Trophoblast cell (in vitro differentiated cells and primary cell): ENCODE measurements around the gene IFNL1.

Source experiments
- DNase-seq, 2 donors: peaks; one replicate each; pipeline ENCODE4 v3.0.0-alpha.2; 2016
- H2AFZ ChIP-seq: 2 replicates; pipeline ENCODE4 v1.6.1; 2013; ENCODE audit warnings: low read length, moderate library complexity, mild to moderate bottlenecking; ENCODE audit not compliant: insufficient read depth, poor library complexity
- H2AK5ac ChIP-seq: 2 replicates; pipeline ENCODE4 v1.6.1; 2013; ENCODE audit warnings: mild to moderate bottlenecking, low read length
- H2BK120ac ChIP-seq: 2 replicates; pipeline ENCODE4 v1.6.1; 2013; ENCODE audit warnings: low read length, mild to moderate bottlenecking, moderate library complexity; ENCODE audit not compliant: insufficient read depth, poor library complexity
- H2BK12ac ChIP-seq: 2 replicates; pipeline ENCODE4 v1.6.1; 2013; ENCODE audit warnings: mild to moderate bottlenecking, low read length, moderate library complexity
- H2BK5ac ChIP-seq: 2 replicates; pipeline ENCODE4 v1.6.1; 2013; ENCODE audit warnings: low read length, low read depth, moderate library complexity, mild to moderate bottlenecking; ENCODE audit not compliant: poor library complexity
- H3K14ac ChIP-seq: 2 replicates; pipeline ENCODE4 v1.6.1; 2013; ENCODE audit warnings: mild to moderate bottlenecking, low read length
- H3K18ac ChIP-seq: 2 replicates; pipeline ENCODE4 v1.6.1; 2013; ENCODE audit warnings: mild to moderate bottlenecking, low read length
- H3K23ac ChIP-seq: 2 replicates; pipeline ENCODE4 v1.6.1; 2013; ENCODE audit warnings: low read length
- H3K27ac ChIP-seq: 2 replicates; pipeline ENCODE4 v1.5.1; 2013; ENCODE audit warnings: low read depth, mild to moderate bottlenecking, inconsistent platforms, low read length, moderate library complexity
- H3K27me3 ChIP-seq: 2 replicates; pipeline ENCODE4 v1.6.1; 2013; ENCODE audit warnings: inconsistent platforms, mild to moderate bottlenecking, low read length, moderate library complexity; ENCODE audit not compliant: insufficient read depth
- H3K36me3 ChIP-seq, 2 experiments: 1 replicate in 1 of 2; 2 replicates in 1 of 2; pipeline ENCODE4 v1.6.1; 2013; ENCODE audit warnings: low read length in 2 of 2, mild to moderate bottlenecking in 2 of 2, moderate library complexity in 1 of 2; ENCODE audit not compliant: insufficient read depth in 2 of 2, control insufficient read depth in 1 of 2
- H3K4ac ChIP-seq: 2 replicates; pipeline ENCODE4 v1.6.1; 2013; ENCODE audit warnings: low read depth, mild to moderate bottlenecking, low read length, moderate library complexity
- H3K4me1 ChIP-seq, 2 experiments: 1 replicate in 1 of 2; 2 replicates in 1 of 2; pipeline ENCODE4 v1.6.1; 2013; ENCODE audit warnings: low read length in 2 of 2, mild to moderate bottlenecking in 2 of 2, moderate library complexity in 1 of 2; ENCODE audit not compliant: insufficient read depth in 2 of 2, control insufficient read depth in 1 of 2
- H3K4me2 ChIP-seq: 2 replicates; pipeline ENCODE4 v1.6.1; 2013; ENCODE audit warnings: inconsistent platforms, mild to moderate bottlenecking, low read length, moderate library complexity
- H3K4me3 ChIP-seq: 2 replicates; pipeline ENCODE4 v1.5.1; 2013; ENCODE audit warnings: mild to moderate bottlenecking, low read depth, low read length, inconsistent platforms
- H3K79me1 ChIP-seq: one replicate; pipeline ENCODE4 v1.6.1; 2013; ENCODE audit warnings: low read length
- H3K79me2 ChIP-seq: 2 replicates; pipeline ENCODE4 v1.6.1; 2013; ENCODE audit warnings: low read length, mild to moderate bottlenecking; ENCODE audit not compliant: control insufficient read depth, insufficient read depth, poor library complexity
- H3K9ac ChIP-seq: 2 replicates; pipeline ENCODE4 v1.6.1; 2013; ENCODE audit warnings: mild to moderate bottlenecking, low read length
- H3K9me3 ChIP-seq: 2 replicates; pipeline ENCODE4 v1.6.1; 2013; ENCODE audit warnings: low read depth, mild to moderate bottlenecking, control low read depth, inconsistent platforms, low read length; ENCODE audit not compliant: insufficient read depth
- H4K12ac ChIP-seq: 2 replicates; pipeline ENCODE4 v1.6.1; 2013; ENCODE audit warnings: low read depth, mild to moderate bottlenecking, low read length, moderate library complexity
- H4K8ac ChIP-seq: 2 replicates; pipeline ENCODE4 v1.6.1; 2013; ENCODE audit warnings: low read depth, mild to moderate bottlenecking, low read length, moderate library complexity
- H4K91ac ChIP-seq: one replicate; pipeline ENCODE4 v1.6.1; 2013; ENCODE audit warnings: low read depth, mild to moderate bottlenecking, low read length, moderate library complexity
- WGBS: extraction: QIAGEN DNeasy Blood & Tissue Kit; methylation state at CpG from one replicate; pipeline ENCODE4 v1.1.7; 2013; ENCODE audit warnings: missing lambda C conversion rate; ENCODE audit not compliant: insufficient read length, insufficient coverage; ENCODE audit errors: extremely low coverage; 5-methylcytosine and 5-hydroxymethylcytosine counted together

Gene IFNL1

GRCh38 chr19:39299404-39299803 is 3.2 kb downstream of the IFNL1 start:
- no peak overlapping the region for H3K23ac ChIP-seq
- H2BK120ac ChIP-seq, result no peak overlapping the region
- H3K36me3 ChIP-seq, result no peaks in the 10 kb centered on the region
- no peak overlapping the region for H4K8ac ChIP-seq
- H2AK5ac ChIP-seq, result no peak overlapping the region
- H3K27me3 ChIP-seq, result no peaks in the 10 kb centered on the region
- no peak overlapping the region for H2BK5ac ChIP-seq
- no peak for DNase-seq
- H3K79me2 ChIP-seq, result no peaks in the 10 kb centered on the region
- H2AFZ ChIP-seq, result no peak overlapping the region
- H3K4me1 ChIP-seq, result peaks cover 4 to 8% of the 10 kb centered on the region in 2 experiments
- no peak overlapping the region for H4K12ac ChIP-seq
- no CpG with 5 or more reads among the region's 9 CpGs for WGBS
- H3K14ac ChIP-seq, result no peak overlapping the region
- H3K9me3 ChIP-seq, result no peaks in the 10 kb centered on the region
- H3K79me1 ChIP-seq, result no peaks in the 10 kb centered on the region
- H3K4me2 ChIP-seq, result no peak overlapping the region
- no peak overlapping the region for H3K18ac ChIP-seq
- no peak overlapping the region for H4K91ac ChIP-seq
- H2BK12ac ChIP-seq, result no peak overlapping the region
- no peak overlapping the region for H3K9ac ChIP-seq
- H3K4ac ChIP-seq, result no peak overlapping the region
- no peak overlapping the region for H3K27ac ChIP-seq
- H3K4me3 ChIP-seq, result no peak overlapping the region

- H3K79me1 ChIP-seq, result no peaks in the 10 kb centered on the region
- H4K12ac ChIP-seq, result no peak overlapping the region
- peaks cover 4 to 8% of the 10 kb centered on the region in 2 experiments for H3K4me1 ChIP-seq
- H4K91ac ChIP-seq, result no peak overlapping the region
- no peak overlapping the region for H3K18ac ChIP-seq
- no peak overlapping the region for H2BK5ac ChIP-seq
- H3K79me2 ChIP-seq, result no peaks in the 10 kb centered on the region
- no peaks in the 10 kb centered on the region for H3K36me3 ChIP-seq
- H4K8ac ChIP-seq, result no peak overlapping the region
- H3K14ac ChIP-seq, result no peak overlapping the region
- H3K9ac ChIP-seq, result no peak overlapping the region
- no peak overlapping the region for H3K4me3 ChIP-seq
- no peaks in the 10 kb centered on the region for H3K27me3 ChIP-seq
- no peak overlapping the region for H2AFZ ChIP-seq
- no CpG with 5 or more reads among the region's 10 CpGs for WGBS
- no peak overlapping the region for H3K4ac ChIP-seq
- no peak overlapping the region for H3K27ac ChIP-seq
- H2AK5ac ChIP-seq, result no peak overlapping the region
- H3K23ac ChIP-seq, result no peak overlapping the region
- H3K9me3 ChIP-seq, result no peaks in the 10 kb centered on the region
- DNase-seq, result no peak
- H3K4me2 ChIP-seq, result no peak overlapping the region
- no peak overlapping the region for H2BK120ac ChIP-seq
- H2BK12ac ChIP-seq, result no peak overlapping the region
These were observed 3.6 kb downstream of the IFNL1 start for GRCh38 chr19:39299832-39300231.

- Histone ChIP-seq H3K4me3 (no peak overlapping the region), H3K4me1 (peaks cover 9 to 15% of the 10 kb centered on the region in 2 experiments), H3K4me2 (no peak overlapping the region), H2AK5ac (no peak overlapping the region), H3K27me3 (no peaks in the 10 kb centered on the region), H2BK12ac (no peak overlapping the region), H3K18ac (no peak overlapping the region), H3K9me3 (no peaks in the 10 kb centered on the region), H3K4ac (no peak overlapping the region), H2BK120ac (no peak overlapping the region), H3K23ac (no peak overlapping the region), H3K9ac (no peak overlapping the region), H2BK5ac (no peak overlapping the region), H2AFZ (no peak overlapping the region), H3K14ac (no peak overlapping the region), H3K79me1 (no peaks in the 10 kb centered on the region), H3K79me2 (no peaks in the 10 kb centered on the region), H4K91ac (no peak overlapping the region), H4K12ac (no peak overlapping the region), H3K36me3 (no peaks in the 10 kb centered on the region), H4K8ac (no peak overlapping the region), H3K27ac (no peak overlapping the region)
- no peak for DNase-seq
- WGBS, result no CpG with 5 or more reads among the region's 4 CpGs
These were observed 4.8 kb downstream of the IFNL1 start for GRCh38 chr19:39301021-39301420.

- Histone ChIP-seq H3K79me1 (no peaks in the 10 kb centered on the region), H4K12ac (no peak overlapping the region), H3K4me1 (peaks cover 6 to 14% of the 10 kb centered on the region in 2 experiments), H3K27ac (no peak overlapping the region), H3K9ac (no peak overlapping the region), H3K79me2 (no peaks in the 10 kb centered on the region), H3K36me3 (no peaks in the 10 kb centered on the region), H3K27me3 (no peaks in the 10 kb centered on the region), H4K91ac (no peak overlapping the region), H3K23ac (no peak overlapping the region), H3K4me2 (no peak overlapping the region), H3K14ac (no peak overlapping the region), H2BK120ac (no peak overlapping the region), H3K9me3 (no peaks in the 10 kb centered on the region), H2AFZ (no peak overlapping the region), H3K4me3 (no peak overlapping the region), H2BK12ac (no peak overlapping the region), H3K18ac (no peak overlapping the region), H2BK5ac (no peak overlapping the region), H4K8ac (no peak overlapping the region), H3K4ac (no peak overlapping the region), H2AK5ac (no peak overlapping the region)
- no peak for DNase-seq
- WGBS, result no CpG with 5 or more reads among the region's 3 CpGs
These were observed 5.4 kb downstream of the IFNL1 start for GRCh38 chr19:39301562-39301961.
